ENCODE data around the gene ZNF260.

Gene ZNF260

GRCh38 chr19:36573020-36573894, 45.2 kb upstream of the ZNF260 start, which contains the start of gene ZNF529:
ZNF529 (minus strand) TSS chr19:36573292; CDS start chr19:36572346, 946 bp downstream.
- peaks cover 31 to 52% (median 50%) of the 10 kb centered on the region in 3 donors for H3K36me3 ChIP-seq
- no peaks in the 10 kb centered on the region for H3K27me3 ChIP-seq
- peak within 1 kb of the TSS; percentile 87 to 88 for H3K27ac ChIP-seq
- H3K9me3 ChIP-seq, result peaks cover 0 to 24% (median 0%) of the 10 kb centered on the region in 3 donors
- intact Hi-C loops (cut with DNase I; ENCODE audit: low total_unique reads), result loop anchor here (2.0 to 10.0 kb wide), 2 partner anchors 42 to 92 kb away; partner anchors contain the start of gene ZNF461
- TF ChIP-seq CTCF (IDR thresholded peaks at IDR 0.05), result no peak
- H3K4me1 ChIP-seq, result peaks cover 3 to 23% (median 16%) of the 10 kb centered on the region in 4 donors
- peak within 1 kb of the TSS; percentile 84 to 94 for H3K4me3 ChIP-seq
- DNase-seq, result peak; percentile 91 to 92

- no peak for DNase-seq
- H3K4me1 ChIP-seq, result peaks cover 3 to 23% (median 16%) of the 10 kb centered on the region in 4 donors
- TF ChIP-seq CTCF (IDR thresholded peaks at IDR 0.05), result no peak
- H3K27ac ChIP-seq, result peak overlapping the region; percentile 87 to 88
- no peaks in the 10 kb centered on the region for H3K27me3 ChIP-seq
- intact Hi-C loops (cut with DNase I; ENCODE audit: low total_unique reads), result loop anchor here (2.0 to 10.0 kb wide), 2 partner anchors 42 to 92 kb away; partner anchors contain the start of gene ZNF461
- peak overlapping the region; percentile 84 to 94 for H3K4me3 ChIP-seq
- H3K36me3 ChIP-seq, result peaks cover 33 to 53% (median 52%) of the 10 kb centered on the region in 3 donors
- peaks cover 0 to 31% (median 5%) of the 10 kb centered on the region in 3 donors for H3K9me3 ChIP-seq
Observed at GRCh38 chr19:36572593-36573019, 44.5 kb upstream of the ZNF260 start.

GRCh38 chr19:36564391-36564790, 36.3 kb upstream of the ZNF260 start:
- no peak for DNase-seq
- no peak for TF ChIP-seq CTCF (IDR thresholded peaks at IDR 0.05)
- H3K27me3 ChIP-seq, result no peaks in the 10 kb centered on the region
- no peaks in the 10 kb centered on the region for H3K4me1 ChIP-seq
- no peak overlapping the region for H3K4me3 ChIP-seq
- peaks cover 8 to 97% (median 74%) of the 10 kb centered on the region in 3 donors for H3K9me3 ChIP-seq
- no peak overlapping the region for H3K27ac ChIP-seq
- intact Hi-C loops (cut with DNase I; ENCODE audit: low total_unique reads), result no loop called here
- H3K36me3 ChIP-seq, result peaks cover 88 to 98% (median 98%) of the 10 kb centered on the region in 3 donors

- peaks cover 94 to 100% (median 100%) of the 10 kb centered on the region in 3 donors for H3K36me3 ChIP-seq
- no peak overlapping the region for H3K4me3 ChIP-seq
- no peak for TF ChIP-seq CTCF (IDR thresholded peaks at IDR 0.05)
- H3K27ac ChIP-seq, result no peak overlapping the region
- intact Hi-C loops (cut with DNase I; ENCODE audit: low total_unique reads), result no loop called here
- H3K4me1 ChIP-seq, result no peaks in the 10 kb centered on the region
- no peak for DNase-seq
- H3K9me3 ChIP-seq, result peaks cover 54 to 100% (median 98%) of the 10 kb centered on the region in 3 donors
- no peaks in the 10 kb centered on the region for H3K27me3 ChIP-seq
Observed at GRCh38 chr19:36547001-36547732, 19.1 kb upstream of the ZNF260 start.

GRCh38 chr19:36528921-36529518, 949 bp upstream of the ZNF260 start:
- Histone ChIP-seq H3K4me1 (peaks cover 0 to 22% (median 16%) of the 10 kb centered on the region in 4 donors), H3K27me3 (no peaks in the 10 kb centered on the region), H3K4me3 (peak overlapping the region; percentile 63 to 73), H3K36me3 (peaks cover 14 to 42% (median 42%) of the 10 kb centered on the region in 3 donors), H3K9me3 (peaks cover 0 to 49% (median 16%) of the 10 kb centered on the region in 3 donors), H3K27ac (peak overlapping the region; percentile 79 to 92)
- intact Hi-C loops (cut with DNase I; ENCODE audit: low total_unique reads), result no loop called here
- DNase-seq, result no peak
- TF ChIP-seq CTCF (IDR thresholded peaks at IDR 0.05), result no peak

Measured in tibial artery (tissue), 4 donors.